HG03045 (cell line): ENCODE results near the gene AKNA.

Source experiments
- ATAC-seq: cut with Tn5 transposase; IDR thresholded peaks from one replicate; pipeline ENCODE4 v1.9.1; 2021; ENCODE audit warnings: mild to moderate bottlenecking, moderate library complexity; ENCODE audit not compliant: unreplicated experiment

AKNA gene

GRCh38 chr9:114387680-114388356 is at the start of gene AKNA:
TSS of gene AKNA (minus strand) at chr9:114387982. CDS start at chr9:114381333, 6,649 bp downstream.
- peak; percentile 28 for ATAC-seq

- no peak for ATAC-seq
These were observed 49.7 kb upstream of the AKNA start for GRCh38 chr9:114437401-114437893.

GRCh38 chr9:114434878-114435311 is 47.1 kb upstream of the AKNA start:
- ATAC-seq, result no peak

GRCh38 chr9:114433720-114434255 is 46.0 kb upstream of the AKNA start:
- no peak for ATAC-seq

GRCh38 chr9:114433086-114433485 is 45.3 kb upstream of the AKNA start:
- ATAC-seq, result no peak

- no peak for ATAC-seq
These were observed 44.7 kb upstream of the AKNA start for GRCh38 chr9:114432323-114433067.

- ATAC-seq, result no peak
These were observed 44.0 kb upstream of the AKNA start for GRCh38 chr9:114431770-114432169.

- ATAC-seq, result no peak
These were observed 43.2 kb upstream of the AKNA start for GRCh38 chr9:114431003-114431402.

- no peak for ATAC-seq
These were observed 42.7 kb upstream of the AKNA start for GRCh38 chr9:114430457-114430856.

- ATAC-seq, result no peak
These were observed 41.7 kb upstream of the AKNA start for GRCh38 chr9:114429488-114429887.

GRCh38 chr9:114428466-114428865 is 40.7 kb upstream of the AKNA start:
- no peak for ATAC-seq

GRCh38 chr9:114427644-114428043 is 39.9 kb upstream of the AKNA start:
- ATAC-seq, result no peak

GRCh38 chr9:114426046-114426948 is 38.5 kb upstream of the AKNA start:
- ATAC-seq, result no peak

GRCh38 chr9:114425126-114425525 is 37.3 kb upstream of the AKNA start:
- no peak for ATAC-seq

- ATAC-seq, result no peak
These were observed 36.3 kb upstream of the AKNA start for GRCh38 chr9:114424126-114424525.

- no peak for ATAC-seq
These were observed 35.4 kb upstream of the AKNA start for GRCh38 chr9:114423181-114423580.

- ATAC-seq, result no peak
These were observed 33.4 kb upstream of the AKNA start for GRCh38 chr9:114421147-114421546.

GRCh38 chr9:114419796-114420195 is 32.0 kb upstream of the AKNA start:
- no peak for ATAC-seq

- no peak for ATAC-seq
These were observed 30.3 kb upstream of the AKNA start for GRCh38 chr9:114418053-114418452.

GRCh38 chr9:114417511-114417910 is 29.7 kb upstream of the AKNA start:
- ATAC-seq, result no peak

- no peak for ATAC-seq
These were observed 29.1 kb upstream of the AKNA start for GRCh38 chr9:114416906-114417305.
